ENCODE measurements around the gene RASL11B. TPM values are rescaled to one million over a fixed set of nuclear protein-coding genes. Genes with fewer than 3 reads are reported as not detected.

The RASL11B gene, protein sequence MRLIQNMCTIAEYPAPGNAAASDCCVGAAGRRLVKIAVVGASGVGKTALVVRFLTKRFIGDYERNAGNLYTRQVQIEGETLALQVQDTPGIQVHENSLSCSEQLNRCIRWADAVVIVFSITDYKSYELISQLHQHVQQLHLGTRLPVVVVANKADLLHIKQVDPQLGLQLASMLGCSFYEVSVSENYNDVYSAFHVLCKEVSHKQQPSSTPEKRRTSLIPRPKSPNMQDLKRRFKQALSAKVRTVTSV
- 0.07 TPM in 1 of 2 replicates, not detected in the other for total RNA-seq (2016; rRNA removed; fragmentation: Illumina TruSeq; extraction: Trizol)
- not detected in 2 replicates for total RNA-seq (2016; cell fraction: cytosol; rRNA removed; fragmentation: Illumina TruSeq; extraction: Trizol; ENCODE audit: low read depth)
- total RNA-seq (2016; cell fraction: insoluble cytoplasmic fraction; rRNA removed; fragmentation: Illumina TruSeq; extraction: Trizol), result not detected in 2 replicates
- total RNA-seq (2016; cell fraction: membrane; rRNA removed; fragmentation: Illumina TruSeq; extraction: Trizol), result not detected in 2 replicates
- not detected in 2 replicates for total RNA-seq (2016; cell fraction: nucleus; rRNA removed; fragmentation: Illumina TruSeq; extraction: Trizol)
- 0.12 and 0.20 TPM in 2 replicates for polyA plus RNA-seq (2011; rRNA removed)
- polyA plus RNA-seq (2011; cell fraction: cytosol; rRNA removed), result 0.03 and 0.08 TPM in 2 replicates
- 0.07 TPM in 1 of 2 replicates, not detected in the other for polyA plus RNA-seq (2011; cell fraction: nucleus; rRNA removed)
- polyA plus RNA-seq (2012), result not detected in 2 replicates
- polyA plus RNA-seq (2016; cell fraction: cytosol; fragmentation: Illumina TruSeq; extraction: Trizol; ENCODE audit: low read depth), result not detected in 2 replicates
- polyA plus RNA-seq (2016; cell fraction: insoluble cytoplasmic fraction; fragmentation: Illumina TruSeq; extraction: Trizol; ENCODE audit: low read depth), result 0.19 TPM in 1 of 2 replicates, not detected in the other
- polyA plus RNA-seq (2016; cell fraction: membrane; fragmentation: Illumina TruSeq; extraction: Trizol; ENCODE audit: low read depth), result not detected in 2 replicates
- not detected in 2 replicates for polyA plus RNA-seq (2016; cell fraction: nucleus; fragmentation: Illumina TruSeq; extraction: Trizol; ENCODE audit: insufficient read depth, low read depth)
- not detected in 2 replicates for polyA minus RNA-seq (2011; rRNA and poly(A)+ RNA removed; ENCODE audit: low replicate concordance)
- polyA minus RNA-seq (2011; cell fraction: cytosol; rRNA and poly(A)+ RNA removed), result not detected in 2 replicates
- not detected in 2 replicates for polyA minus RNA-seq (2011; cell fraction: nucleus; rRNA and poly(A)+ RNA removed)
- Bru-seq, nascent RNA, result percentile 13 among the genes with signal in this experiment
- BruChase-seq, experiment 1, labeled RNA remaining after a 6-hour chase, result not detected
- percentile 12 among the genes with signal in this experiment for BruChase-seq, experiment 2, labeled RNA remaining after a 2-hour chase
- long read RNA-seq, experiment 1, result 0 reads
- long read RNA-seq, experiment 2, result 0 reads

GRCh38 chr4:52861879-52862616 is at the start of gene RASL11B:
Gene RASL11B, plus strand, starts transcription at chr4:52862317. Its CDS starts 191 bp downstream, at chr4:52862508.
- ChIA-PET POLR2A (no interaction called here), CTCF (ENCODE audit: low intra/inter-chr PET ratio, low total read pairs) (no interaction called here)
- H3K4me1 ChIP-seq (ENCODE audit: insufficient read depth, low read length), result 0 out of 2 replicates have a peak, but pooled peaks cover 4% of the 10 kb centered on the region
- in situ Hi-C loops (cut with HindIII; ENCODE audit: extremely low pct_ligation_motif_present, low pct_unique_long_range_greater_than_20kb), result no loop called here
- BruUV-seq (replicated peaks), result no TSS peak
- H3K9me3 ChIP-seq (ENCODE audit: low read length), result no peaks in the 10 kb centered on the region
- DNase-seq (ENCODE audit: low spot score), result peak; percentile 20
- H3K79me2 ChIP-seq (ENCODE audit: insufficient read depth, low read length), result no peaks in the 10 kb centered on the region
- H3K4me2 ChIP-seq (ENCODE audit: low read depth, low read length), result peak within 1 kb of the TSS; percentile 74
- H3K4me3 ChIP-seq (replicated peaks in 1 of 3; ENCODE audit: insufficient read depth in 1 of 3, low read depth in 2 of 3, low read length in 3 of 3), result peak within 1 kb of the TSS; percentile 36 to 70 (median 63); a peak in 5 of 6 replicates
- H2AFZ ChIP-seq (ENCODE audit: low read length), result no peak within 1 kb of the TSS
- no peaks in the 10 kb centered on the region for H4K20me1 ChIP-seq (ENCODE audit: insufficient read depth, low read length)
- intact Hi-C loops (cut with micrococcal nuclease; ENCODE audit: unreplicated experiment), result loop anchor here (2.0 kb wide), 1 partner anchor 67 kb away; no protein-coding TSS in a partner anchor
- H3K27me3 ChIP-seq (ENCODE audit: control insufficient read depth in 1 of 2, insufficient read depth in 2 of 2, low read length in 2 of 2), result peaks cover 3 to 6% of the 10 kb centered on the region in 2 experiments; a peak in 2 of 5 replicates
- H3K27ac ChIP-seq (ENCODE audit: extremely low read length, insufficient read depth, low read length), result no peak within 1 kb of the TSS
- no peak for FAIRE-seq
- 0 out of 2 replicates have a peak within 1 kb of the TSS, but pooled peaks have one; percentile 15 for H3K9ac ChIP-seq (ENCODE audit: insufficient read depth, low read depth, low read length)
- 89% methylated on average over 35 of the region's 94 CpGs for WGBS (ENCODE audit: low lambda C conversion rate)
- ATAC-seq, result peak; percentile 98
- H3K36me3 ChIP-seq (replicated peaks in 1 of 2; ENCODE audit: control insufficient read depth in 1 of 2, insufficient read depth in 2 of 2, low read length in 2 of 2), result no peaks in the 10 kb centered on the region
- peak; percentile 66; the same call in 1 of the 2 replicates for TF ChIP-seq ZMYM4 (CRISPR knock-in tag; IDR thresholded peaks at IDR 0.05)
- TF ChIP-seq ZMYM3 (CRISPR knock-in tag; IDR thresholded peaks at IDR 0.05), result no peak
- TF ChIP-seq, protein P1, sequence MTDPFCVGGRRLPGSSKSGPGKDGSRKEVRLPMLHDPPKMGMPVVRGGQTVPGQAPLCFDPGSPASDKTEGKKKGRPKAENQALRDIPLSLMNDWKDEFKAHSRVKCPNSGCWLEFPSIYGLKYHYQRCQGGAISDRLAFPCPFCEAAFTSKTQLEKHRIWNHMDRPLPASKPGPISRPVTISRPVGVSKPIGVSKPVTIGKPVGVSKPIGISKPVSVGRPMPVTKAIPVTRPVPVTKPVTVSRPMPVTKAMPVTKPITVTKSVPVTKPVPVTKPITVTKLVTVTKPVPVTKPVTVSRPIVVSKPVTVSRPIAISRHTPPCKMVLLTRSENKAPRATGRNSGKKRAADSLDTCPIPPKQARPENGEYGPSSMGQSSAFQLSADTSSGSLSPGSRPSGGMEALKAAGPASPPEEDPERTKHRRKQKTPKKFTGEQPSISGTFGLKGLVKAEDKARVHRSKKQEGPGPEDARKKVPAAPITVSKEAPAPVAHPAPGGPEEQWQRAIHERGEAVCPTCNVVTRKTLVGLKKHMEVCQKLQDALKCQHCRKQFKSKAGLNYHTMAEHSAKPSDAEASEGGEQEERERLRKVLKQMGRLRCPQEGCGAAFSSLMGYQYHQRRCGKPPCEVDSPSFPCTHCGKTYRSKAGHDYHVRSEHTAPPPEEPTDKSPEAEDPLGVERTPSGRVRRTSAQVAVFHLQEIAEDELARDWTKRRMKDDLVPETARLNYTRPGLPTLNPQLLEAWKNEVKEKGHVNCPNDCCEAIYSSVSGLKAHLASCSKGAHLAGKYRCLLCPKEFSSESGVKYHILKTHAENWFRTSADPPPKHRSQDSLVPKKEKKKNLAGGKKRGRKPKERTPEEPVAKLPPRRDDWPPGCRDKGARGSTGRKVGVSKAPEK (CRISPR knock-in tag; IDR thresholded peaks at IDR 0.05; ENCODE audit: borderline replicate concordance), result no peak
- no peak for TF ChIP-seq TCF7L2 (IDR thresholded peaks at IDR 0.05; ENCODE audit: low read depth, low read length)
- 0 out of 2 replicates have a peak, but pooled peaks have one; percentile 7 for TF ChIP-seq GABPA (IDR thresholded peaks at IDR 0.05; ENCODE audit: low read depth, low read length)
- TF ChIP-seq GABPA (CRISPR knock-in tag; IDR thresholded peaks at IDR 0.05; ENCODE audit: low read depth), result no peak
- no peak for TF ChIP-seq JDP2 (CRISPR knock-in tag; IDR thresholded peaks at IDR 0.05; ENCODE audit: borderline replicate concordance)
- TF ChIP-seq, protein P2, sequence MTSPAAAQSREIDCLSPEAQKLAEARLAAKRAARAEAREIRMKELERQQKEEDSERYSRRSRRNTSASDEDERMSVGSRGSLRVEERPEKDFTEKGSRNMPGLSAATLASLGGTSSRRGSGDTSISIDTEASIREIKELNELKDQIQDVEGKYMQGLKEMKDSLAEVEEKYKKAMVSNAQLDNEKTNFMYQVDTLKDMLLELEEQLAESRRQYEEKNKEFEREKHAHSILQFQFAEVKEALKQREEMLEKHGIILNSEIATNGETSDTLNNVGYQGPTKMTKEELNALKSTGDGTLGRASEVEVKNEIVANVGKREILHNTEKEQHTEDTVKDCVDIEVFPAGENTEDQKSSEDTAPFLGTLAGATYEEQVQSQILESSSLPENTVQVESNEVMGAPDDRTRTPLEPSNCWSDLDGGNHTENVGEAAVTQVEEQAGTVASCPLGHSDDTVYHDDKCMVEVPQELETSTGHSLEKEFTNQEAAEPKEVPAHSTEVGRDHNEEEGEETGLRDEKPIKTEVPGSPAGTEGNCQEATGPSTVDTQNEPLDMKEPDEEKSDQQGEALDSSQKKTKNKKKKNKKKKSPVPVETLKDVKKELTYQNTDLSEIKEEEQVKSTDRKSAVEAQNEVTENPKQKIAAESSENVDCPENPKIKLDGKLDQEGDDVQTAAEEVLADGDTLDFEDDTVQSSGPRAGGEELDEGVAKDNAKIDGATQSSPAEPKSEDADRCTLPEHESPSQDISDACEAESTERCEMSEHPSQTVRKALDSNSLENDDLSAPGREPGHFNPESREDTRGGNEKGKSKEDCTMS (CRISPR knock-in tag; conservative IDR thresholded peaks at IDR 0.05), result no peak
- no peak for TF ChIP-seq ATF2 (CRISPR knock-in tag; IDR thresholded peaks at IDR 0.05)
- TF ChIP-seq ZFP36 (IDR thresholded peaks at IDR 0.05; ENCODE audit: borderline replicate concordance, low read depth, low read length, partially characterized antibody), result no peak
- TF ChIP-seq SALL1 (CRISPR knock-in tag; IDR thresholded peaks at IDR 0.05), result peak; percentile 4; the same call in 1 of the 2 replicates

All from HepG2 (cell line).